ENCODE measurements around the gene KRT3.

- TF ChIP-seq CTCF (IDR thresholded peaks at IDR 0.05; ENCODE audit: borderline replicate concordance, extremely low read depth, low read length, poor library complexity, severe bottlenecking) (no peak), EZH2 (IDR thresholded peaks at IDR 0.05; ENCODE audit: borderline replicate concordance, low read depth, low read length, severe bottlenecking) (no peak)
Measured at GRCh38 chr12:52753283-52753682, 42.6 kb downstream of the KRT3 start.
